ENCODE data around the gene DOCK11.
"Not testable (repeated sequence)": the region's sequence is repeated elsewhere in the genome, so short reads cannot be mapped to it uniquely, and the experiment has no call there.

The DOCK11 gene

DNA sequence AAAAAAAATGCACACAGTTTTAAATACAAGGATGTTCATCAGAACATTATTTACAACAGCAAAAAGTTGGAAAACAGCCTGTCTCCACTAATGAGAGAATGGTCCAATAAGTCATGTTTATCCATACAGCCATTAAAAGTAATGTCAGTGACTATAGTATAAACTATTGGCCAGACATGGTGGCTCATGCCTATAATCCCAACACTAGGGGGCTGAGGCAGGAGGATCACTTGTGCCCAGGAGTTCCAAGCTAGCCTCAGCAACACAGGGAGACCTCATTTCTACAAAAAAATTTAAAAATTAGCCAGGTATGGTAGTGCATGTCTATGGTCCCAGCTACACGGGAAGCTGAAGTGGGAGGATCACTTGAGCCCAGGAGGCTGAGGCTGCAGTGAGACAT is 183.7 kb downstream of the DOCK11 start:
- H3K4me3 ChIP-seq (ENCODE audit: low read depth, low read length), result no peak overlapping the region

DNA sequence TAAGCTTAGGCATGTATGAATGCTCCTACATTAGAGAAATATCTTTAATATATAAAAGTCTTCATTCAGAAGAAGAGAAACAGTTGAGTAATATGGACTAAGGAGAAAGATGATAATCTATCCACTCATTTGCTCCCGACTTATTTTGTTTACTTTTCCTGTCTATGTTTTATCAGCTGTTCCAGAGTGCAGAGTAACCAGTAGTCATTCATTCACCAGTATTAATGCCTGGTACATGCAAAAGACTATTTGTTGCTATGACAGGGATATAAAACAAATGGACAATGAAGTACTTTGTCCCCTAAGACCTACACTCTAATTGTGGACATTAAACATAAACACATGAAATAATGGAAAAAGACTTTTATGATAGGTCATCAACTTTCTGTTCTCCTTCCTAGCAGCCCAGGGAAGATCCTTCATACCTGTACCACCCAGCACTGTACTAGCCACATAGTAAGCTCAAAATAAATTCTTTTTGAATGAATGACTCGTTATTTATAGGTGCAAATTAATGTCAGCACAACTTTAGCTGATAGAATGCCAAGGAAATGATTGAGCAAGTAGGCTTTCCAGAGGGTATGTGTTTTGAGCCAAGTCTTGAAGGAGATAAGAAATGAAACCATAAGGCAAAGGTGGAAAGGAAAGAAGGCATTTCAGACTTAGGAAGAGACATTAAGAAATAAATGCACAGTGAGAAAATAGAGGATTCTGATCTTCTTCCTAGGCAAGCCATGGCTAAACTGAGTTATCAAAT is 186.8 kb downstream of the DOCK11 start:
- H3K4me3 ChIP-seq (ENCODE audit: low read depth, low read length), result no peak overlapping the region

DNA sequence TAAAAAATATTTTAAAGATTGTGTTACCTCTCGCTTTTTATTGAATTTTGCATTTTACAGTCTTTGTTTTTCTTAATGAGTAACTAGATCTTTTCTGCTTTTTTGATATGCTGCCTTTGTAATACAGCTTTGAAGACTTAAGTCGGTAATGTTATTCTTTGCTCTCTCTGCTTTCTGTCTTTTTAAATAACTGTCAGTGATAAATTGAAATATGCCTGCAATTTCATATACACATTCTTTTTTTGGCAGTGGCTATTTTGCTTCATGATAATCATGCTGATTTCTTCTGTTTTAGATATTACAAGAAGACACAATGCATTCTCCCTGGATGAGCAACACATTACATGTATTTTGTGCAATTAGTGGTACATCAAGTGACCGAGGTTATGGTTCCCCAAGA is 189.8 kb downstream of the DOCK11 start:
- H3K4me3 ChIP-seq (ENCODE audit: low read depth, low read length), result no peak overlapping the region

DNA sequence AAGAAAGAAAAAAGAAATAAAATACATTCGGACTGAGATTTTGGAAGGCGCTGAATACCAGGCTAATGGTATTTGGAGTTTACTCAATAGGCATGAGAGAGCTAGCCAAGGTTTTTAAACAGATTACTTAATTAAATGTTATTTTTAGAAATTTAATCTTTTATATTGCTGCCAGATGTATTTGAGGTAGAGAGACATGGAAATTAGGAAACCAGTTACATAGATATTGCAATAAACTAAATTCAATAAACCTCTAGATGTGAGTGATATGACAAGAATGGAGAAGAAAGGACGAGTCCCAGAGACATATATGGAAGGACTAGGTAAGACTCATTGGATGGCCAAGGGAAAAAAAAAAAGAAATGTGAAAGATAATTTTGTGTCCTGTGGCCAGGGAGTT is 193.3 kb downstream of the DOCK11 start:
- H3K4me3 ChIP-seq (ENCODE audit: low read depth, low read length), result no peak overlapping the region

DNA sequence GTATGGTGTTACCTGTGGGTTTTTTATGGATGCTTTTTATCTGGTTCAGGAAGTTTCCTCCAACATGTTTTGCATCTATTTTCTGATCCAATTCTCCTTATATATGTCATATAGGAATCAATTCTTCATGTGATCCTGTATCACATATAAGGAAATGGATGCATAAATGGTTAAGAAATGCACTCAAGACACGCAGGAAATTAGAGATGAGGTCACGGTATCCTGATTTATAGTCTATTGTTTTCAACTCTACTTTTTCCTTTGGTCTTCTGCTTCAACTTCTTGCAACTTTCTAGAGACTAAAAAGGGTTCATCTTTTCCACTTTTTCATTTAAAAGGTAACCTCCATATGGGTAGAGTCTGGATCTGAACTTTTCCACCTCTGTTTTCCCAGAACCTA is 198.2 kb downstream of the DOCK11 start:
- H3K4me3 ChIP-seq (ENCODE audit: low read depth, low read length), result no peak overlapping the region

DNA sequence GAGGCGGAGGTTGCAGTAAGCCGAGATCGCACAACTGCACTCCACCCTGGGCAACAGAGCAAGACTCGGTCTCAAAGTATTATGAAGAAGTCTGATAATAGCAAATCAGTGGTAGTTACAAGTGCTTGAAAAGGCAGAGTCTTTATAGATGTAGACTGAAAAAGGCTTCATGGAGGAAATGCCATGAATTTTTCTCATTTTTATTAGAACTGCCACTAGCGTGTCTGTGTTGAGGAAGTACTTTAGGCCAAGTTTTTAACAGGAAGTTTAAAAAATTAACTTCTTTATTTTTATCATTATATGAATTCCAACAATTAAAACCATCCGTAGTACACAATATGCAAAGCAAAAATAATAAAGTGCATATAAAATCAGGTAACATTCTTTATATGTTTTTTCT is 199.0 kb downstream of the DOCK11 start:
- no peak overlapping the region for H3K4me3 ChIP-seq (ENCODE audit: low read depth, low read length)

DNA sequence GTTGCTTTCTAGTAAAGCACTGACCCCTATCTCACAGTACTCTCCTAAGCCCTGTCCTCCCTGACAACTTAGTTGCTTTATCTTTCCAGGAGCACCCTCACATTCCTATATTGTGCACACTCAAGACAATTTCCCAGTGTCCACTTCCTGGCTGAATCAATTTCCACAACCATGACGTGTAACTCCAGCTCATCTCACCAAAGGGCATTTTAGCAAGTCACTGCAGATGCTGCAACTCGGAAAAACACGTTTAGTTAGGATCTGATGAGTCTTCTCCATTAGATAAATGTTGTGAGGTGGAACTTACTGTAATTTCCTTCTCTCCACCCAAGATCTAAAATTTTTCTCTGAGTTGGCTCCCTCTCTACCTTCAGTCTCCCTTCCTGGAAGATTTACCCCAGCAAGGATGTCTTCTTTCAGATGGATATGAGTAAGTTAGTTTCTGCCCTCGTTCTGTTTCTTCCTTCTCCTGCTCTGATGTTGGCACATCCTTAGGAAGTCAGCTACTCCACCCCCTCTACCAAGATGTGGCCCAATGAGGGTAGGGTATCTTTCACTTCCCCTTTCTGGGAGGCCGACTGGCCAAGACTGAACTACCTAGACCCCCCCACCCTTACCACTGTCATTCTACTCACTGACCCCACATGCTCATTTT is 203.0 kb downstream of the DOCK11 start:
- no peak overlapping the region for H3K4me3 ChIP-seq (ENCODE audit: low read depth, low read length)

DNA sequence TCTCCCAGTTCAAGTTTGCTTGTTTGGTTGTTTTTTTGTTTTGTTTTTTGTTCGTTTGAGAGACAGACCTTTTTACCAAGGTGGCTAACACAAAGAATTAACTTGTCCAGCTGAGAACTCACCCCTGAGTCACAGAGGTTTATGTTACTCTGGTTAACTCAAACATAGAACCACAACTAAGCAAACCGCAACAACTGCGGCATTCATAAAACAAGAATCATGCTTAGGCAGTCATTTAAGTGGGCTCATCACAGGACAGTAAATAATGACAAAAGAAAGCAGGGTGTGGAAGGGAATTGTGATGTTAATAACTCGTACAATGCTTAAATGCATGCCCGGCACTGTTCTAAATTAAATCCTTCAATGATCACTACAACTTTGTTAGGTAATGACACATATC is 207.1 kb downstream of the DOCK11 start:
- H3K4me3 ChIP-seq (ENCODE audit: low read depth, low read length), result no peak overlapping the region

DNA sequence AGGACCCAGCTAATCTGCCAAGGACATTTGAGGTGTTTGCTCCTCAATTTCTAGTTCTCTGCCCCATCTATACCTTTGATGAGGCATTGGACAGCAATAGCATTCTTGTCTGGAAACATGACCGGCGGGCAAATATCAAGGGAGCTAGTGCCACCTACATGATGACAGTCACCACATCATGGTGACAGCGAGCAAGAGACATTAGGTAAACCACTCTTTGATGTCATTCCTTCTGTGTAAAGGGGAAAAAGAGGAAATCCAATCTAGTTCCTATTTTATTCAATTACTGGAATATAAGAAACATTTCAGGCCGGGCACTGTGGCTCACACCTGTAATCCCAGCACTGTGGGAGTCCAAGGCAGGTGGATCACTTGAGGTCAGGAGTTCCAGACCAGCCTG is 211.1 kb downstream of the DOCK11 start:
- H3K4me3 ChIP-seq (ENCODE audit: low read depth, low read length), result no peak overlapping the region

DNA sequence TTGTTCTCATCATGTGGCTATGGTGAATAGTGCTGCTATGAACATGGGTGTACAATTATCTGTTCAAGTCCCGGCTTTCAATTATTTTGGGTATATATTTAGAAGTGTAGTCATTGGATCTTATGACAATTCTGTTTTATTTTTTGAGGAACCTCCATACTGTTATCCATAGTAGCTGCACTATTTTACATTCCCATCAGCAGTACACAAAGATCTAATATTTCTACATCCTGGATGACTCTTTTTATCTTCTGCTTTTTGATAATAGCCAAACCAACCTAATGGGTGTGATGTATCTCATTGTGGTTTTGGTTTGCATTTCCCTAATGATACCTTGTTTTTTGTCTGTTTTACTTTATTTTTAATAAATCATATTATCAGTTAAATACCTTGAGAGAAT is 218.9 kb downstream of the DOCK11 start:
- H3K4me3 ChIP-seq (ENCODE audit: low read depth, low read length), result no peak overlapping the region

DNA sequence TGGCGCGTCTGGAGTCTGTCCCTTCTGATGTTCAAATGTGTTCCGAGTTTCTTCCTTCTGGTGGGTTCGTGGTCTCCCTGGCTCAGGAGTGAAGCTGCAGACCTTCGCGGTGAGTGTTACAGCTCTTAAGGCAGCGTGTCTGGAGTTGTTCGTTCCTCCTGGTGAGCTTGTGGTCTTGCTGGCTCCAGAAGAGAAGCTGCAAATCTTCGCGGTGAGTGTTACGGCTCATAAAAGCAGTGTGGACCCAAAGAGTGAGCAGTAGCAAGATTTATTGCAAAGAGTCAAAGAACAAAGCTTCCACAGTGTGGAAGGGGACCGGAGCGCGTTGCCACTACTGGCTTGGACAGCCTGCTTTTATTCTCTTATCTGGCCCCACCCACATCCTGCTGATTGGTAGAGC is 220.3 kb downstream of the DOCK11 start:
- H3K4me3 ChIP-seq (ENCODE audit: low read depth, low read length), result not testable (repeated sequence)

DNA sequence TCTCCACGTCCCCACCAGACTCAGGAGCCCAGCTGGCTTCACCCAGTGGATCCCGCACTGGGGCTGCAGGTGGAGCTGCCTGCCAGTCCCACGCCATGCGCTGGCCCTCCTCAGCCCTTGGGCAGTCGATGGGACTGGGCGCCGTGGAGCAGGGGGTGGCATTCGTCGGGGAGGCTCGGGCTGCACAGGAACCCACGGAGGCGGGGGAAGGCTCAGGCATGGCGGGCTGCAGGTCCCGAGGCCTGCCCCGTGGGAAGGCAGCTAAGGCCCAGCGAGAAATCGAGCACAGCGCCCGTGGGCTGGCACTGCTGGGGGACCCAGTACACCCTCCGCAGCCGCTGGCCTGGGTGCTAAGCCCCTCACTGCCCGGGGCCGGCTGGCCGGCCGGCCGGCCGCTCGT is 221.2 kb downstream of the DOCK11 start:
- not testable (repeated sequence) for H3K4me3 ChIP-seq (ENCODE audit: low read depth, low read length)

DNA sequence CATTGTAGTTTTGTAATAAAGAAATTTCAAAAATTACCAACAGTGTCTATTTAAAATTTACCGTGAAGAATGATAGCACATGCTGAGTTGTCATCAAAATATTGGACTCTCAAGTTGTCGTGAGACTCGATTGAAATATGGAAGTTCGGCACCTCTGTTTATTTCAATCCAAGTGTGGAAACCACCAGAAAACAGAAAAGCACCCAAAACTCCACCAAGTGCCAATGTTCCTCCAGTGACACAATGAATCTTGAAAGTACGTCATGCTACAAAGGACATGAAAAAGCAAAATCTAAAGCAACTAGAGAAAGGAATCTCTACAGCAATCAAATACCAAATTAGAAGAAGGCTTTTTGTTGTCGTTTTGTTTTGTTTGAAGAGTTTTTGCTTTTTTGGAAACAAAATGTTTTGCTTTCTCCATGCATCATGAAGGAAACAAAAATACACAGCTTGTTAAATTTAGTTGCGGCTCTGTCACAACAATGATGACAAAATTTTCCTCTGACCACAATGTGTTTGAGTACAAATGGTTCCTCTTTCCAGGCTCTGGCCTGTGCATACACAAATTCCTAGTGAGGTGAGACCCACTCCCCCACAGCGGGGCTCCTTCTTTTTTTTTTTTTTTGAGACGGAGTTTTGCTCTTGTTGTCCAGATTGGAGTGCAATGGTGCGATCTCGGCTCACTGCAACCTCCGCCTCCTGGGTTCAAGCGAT is 222.2 kb downstream of the DOCK11 start:
- no peak overlapping the region for H3K4me3 ChIP-seq (ENCODE audit: low read depth, low read length)

DNA sequence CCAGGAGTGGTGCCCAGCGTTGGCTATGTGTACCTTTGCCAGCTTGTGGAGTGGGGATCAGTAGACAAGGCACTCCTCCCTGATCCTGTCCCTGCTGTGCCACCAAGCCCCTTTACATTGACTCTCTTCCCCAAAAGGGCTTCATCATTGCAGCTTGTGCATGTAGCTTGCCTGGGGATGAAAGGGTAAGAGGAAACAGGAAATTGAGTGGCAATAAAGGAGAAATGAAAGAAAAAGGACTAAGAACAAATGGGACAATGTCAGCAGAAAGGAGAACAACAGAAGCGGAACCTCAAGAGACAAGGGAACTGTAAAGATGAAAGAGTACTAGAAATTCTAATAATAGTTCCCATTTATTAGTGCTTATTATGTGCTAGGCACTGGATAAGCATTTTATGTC is 223.1 kb downstream of the DOCK11 start:
- H3K4me3 ChIP-seq (ENCODE audit: low read depth, low read length), result no peak overlapping the region

DNA sequence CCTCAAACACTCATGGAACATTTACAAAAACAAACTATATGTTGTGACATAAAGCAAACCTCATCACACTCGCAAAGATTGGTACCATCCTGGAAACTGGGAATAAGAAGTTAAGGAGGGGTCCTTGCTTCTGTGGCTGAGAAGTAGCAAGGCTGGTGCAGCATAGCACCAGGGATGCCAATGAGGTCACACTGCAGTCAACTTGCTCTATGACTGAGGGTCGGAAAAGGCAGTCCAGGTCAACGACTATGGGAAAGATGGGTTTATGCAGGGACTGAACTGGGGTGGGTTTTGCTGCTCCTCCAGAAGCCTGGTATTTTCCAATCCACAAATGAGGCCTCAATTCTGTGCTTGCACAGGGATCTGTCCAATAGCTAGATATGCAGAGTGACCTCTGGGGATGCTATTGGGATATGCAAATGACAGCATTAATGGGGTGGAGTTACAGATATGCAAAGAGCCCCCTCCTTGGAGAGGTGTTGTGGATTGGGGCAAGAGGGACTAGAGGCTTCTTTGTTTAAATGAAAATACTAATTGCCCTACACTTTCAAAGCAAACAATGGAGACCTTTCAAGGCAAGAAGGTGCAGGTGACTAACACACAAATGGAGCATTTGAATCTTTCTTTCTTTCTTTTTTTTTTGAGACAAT is 224.6 kb downstream of the DOCK11 start:
- H3K4me3 ChIP-seq (ENCODE audit: low read depth, low read length), result no peak overlapping the region

DNA sequence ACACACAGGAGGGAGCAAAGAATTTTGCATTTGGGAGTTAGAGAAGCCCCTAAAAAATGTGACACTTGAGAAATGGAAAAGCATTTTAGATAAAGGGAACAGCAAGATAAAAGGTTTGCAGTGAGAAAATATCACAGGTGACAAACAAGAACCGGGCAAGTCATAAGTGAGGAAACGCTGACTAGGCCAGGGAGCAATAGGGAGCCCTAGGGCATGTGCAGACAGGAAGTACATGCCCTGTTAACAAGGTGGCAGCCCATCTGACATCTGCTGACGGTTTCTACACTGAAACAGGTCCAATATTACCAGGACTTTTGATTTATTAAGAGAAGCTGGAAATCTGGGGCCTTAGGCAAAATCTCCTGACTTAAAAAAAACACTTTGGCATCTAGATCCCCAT is 227.8 kb downstream of the DOCK11 start:
- no peak overlapping the region for H3K4me3 ChIP-seq (ENCODE audit: low read depth, low read length)

DNA sequence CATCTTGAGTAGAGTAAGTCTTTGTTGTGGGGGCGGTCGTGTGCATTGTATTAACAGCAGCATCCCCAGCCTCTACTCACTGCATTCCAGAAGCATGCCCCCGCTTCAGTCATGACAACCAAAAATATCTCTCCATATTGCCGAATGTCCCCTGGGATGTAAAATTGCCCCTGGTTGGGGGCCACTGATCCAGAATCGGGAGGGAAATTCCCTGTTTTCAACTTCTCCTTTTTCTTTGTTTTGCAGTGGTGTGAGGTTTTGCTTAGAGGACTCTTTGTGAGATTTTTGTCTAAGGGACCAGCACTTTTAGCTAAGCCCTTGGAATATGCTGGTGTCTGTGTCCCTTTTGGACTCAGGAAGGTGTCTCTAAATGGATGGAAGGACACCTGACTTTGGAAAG is 228.8 kb downstream of the DOCK11 start:
- no peak overlapping the region for H3K4me3 ChIP-seq (ENCODE audit: low read depth, low read length)

DNA sequence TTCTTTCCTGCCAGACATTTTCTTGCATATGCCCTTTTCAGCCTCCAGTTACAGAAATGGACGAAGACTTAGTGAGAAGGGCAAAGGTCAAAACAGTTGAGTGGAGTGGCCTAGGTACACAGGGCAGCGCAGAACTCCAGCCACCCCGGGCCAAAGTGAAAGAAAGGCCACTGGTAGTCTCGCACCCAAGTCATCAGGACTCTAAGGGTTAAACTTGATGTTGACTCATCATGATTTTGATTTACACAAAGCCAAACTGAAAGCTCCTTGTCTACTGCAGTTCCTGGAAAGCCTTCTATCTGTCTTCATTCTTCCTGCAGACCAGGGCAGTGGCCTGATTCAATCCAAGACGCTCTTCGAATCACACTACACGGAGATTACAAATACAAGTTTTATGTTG is 229.2 kb downstream of the DOCK11 start:
- no peak overlapping the region for H3K4me3 ChIP-seq (ENCODE audit: low read depth, low read length)

DNA sequence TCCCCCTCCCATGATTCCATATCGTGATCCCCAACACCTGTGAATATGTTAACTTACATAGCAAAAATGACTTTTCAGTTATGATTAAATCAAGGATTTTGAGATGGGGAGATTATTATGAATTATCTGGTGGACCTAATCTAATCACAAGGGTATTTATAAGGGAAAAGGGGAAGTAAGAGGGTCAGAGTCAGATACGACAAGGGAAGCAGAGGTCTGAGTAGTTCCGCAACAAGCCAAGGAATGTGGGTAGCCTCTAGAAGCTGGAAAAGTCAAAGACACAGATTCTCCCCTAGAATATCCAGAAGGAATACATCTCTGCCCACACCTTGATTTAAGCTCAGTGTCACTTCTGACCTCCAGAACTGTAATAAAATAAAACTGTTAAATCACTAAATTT is 230.8 kb downstream of the DOCK11 start:
- no peak overlapping the region for H3K4me3 ChIP-seq (ENCODE audit: low read depth, low read length)

DNA sequence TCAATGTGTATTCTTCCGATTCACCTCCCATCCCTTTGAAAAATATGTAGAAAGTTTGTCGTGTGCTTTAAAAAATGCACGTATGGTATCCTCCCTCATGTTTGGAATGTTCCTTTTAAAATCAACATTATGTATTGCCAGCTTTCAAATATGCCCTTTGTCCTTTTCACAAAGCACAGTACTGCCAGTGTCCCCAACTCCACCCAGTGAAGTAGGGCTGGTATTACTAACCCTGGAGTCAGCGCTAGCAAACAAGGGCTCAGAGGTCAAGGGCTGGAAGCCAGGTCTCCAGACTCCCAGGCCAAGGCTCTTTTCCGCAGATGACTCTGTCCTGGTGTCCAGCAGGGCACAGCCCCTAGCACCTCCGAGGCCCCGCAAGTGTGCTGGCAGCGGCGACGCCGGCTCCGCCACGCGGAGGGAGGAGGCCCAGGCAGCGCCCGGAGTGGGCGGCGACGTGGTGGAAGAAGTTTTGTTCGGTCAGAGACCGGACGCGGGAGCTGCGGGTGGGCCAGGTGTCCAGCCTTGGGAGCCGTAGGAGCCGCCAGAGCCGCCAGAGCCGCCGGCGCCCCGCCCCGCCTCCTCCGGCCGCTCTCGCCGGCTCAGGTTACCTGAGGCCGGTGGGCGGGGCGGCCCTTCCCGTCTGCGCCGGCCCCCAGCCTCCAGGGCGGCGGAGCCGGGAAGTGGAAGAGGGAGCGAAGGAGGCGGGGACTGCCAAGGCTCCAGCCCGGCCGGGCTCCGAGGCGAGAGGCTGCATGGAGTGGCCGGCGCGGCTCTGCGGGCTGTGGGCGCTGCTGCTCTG is 231.5 kb downstream of the DOCK11 start, which contains the start of gene IL13RA1:
IL13RA1 (plus strand) TSS at position 720 of the 799 bp plus-strand sequence; CDS start at position 753, 33 bp downstream.
- H3K4me3 ChIP-seq (ENCODE audit: low read depth, low read length), result peak within 1 kb of the TSS; percentile 43
